ENCODE measurements around the gene PIK3R5. TPM values are rescaled to one million over a fixed set of nuclear protein-coding genes. Genes with fewer than 3 reads are reported as not detected.

PIK3R5 gene
- polyA plus RNA-seq, 3 donors, result 32.1 to 127 (median 47.5) TPM

GRCh38 chr17:8935191-8935590, 30.3 kb downstream of the PIK3R5 start:
- Mint-ChIP-seq H3K9me3 (peaks cover 2 to 14% (median 9%) of the 10 kb centered on the region in 7 donors), H3K36me3 (peaks cover 62% of the 10 kb centered on the region in 2 donors), H3K27me3 (ENCODE audit: low read depth in 3 of 3) (no peaks in the 10 kb centered on the region), H3K4me3 (peak overlapping the region in 1 of 2 donors; percentile 14), H3K27ac (peak overlapping the region; percentile 94 to 99 (median 98)), H3K4me1 (peaks cover 48% of the 10 kb centered on the region)
- Histone ChIP-seq H3K9ac (ENCODE audit: insufficient read depth, low read length, poor library complexity, severe bottlenecking) (peak overlapping the region; percentile 62), H3K36me3 (replicated peaks in 1 of 2; ENCODE audit: control insufficient read depth in 1 of 2, insufficient read depth in 2 of 2, low read length in 2 of 2) (peaks cover 8 to 28% of the 10 kb centered on the region in 2 donors), H3K9me3 (replicated peaks in 1 of 2; ENCODE audit: control insufficient read depth in 1 of 2, insufficient read depth in 1 of 2, low read length in 2 of 2) (no peaks in the 10 kb centered on the region), H3K27me3 (ENCODE audit: control insufficient read depth in 2 of 2, insufficient read depth in 2 of 2, low read length in 2 of 2) (no peaks in the 10 kb centered on the region), H3K4me3 (replicated peaks in 1 of 3; ENCODE audit: low read depth in 2 of 3, low read length in 3 of 3) (no peak overlapping the region), H2AFZ (ENCODE audit: insufficient read depth, low read depth, low read length, poor library complexity, severe bottlenecking) (no peak overlapping the region), H3K4me1 (ENCODE audit: control insufficient read depth in 1 of 2, insufficient read depth in 2 of 2, low read length in 2 of 2) (peaks cover 19 to 28% of the 10 kb centered on the region in 2 donors), H3K4me2 (replicated peaks; ENCODE audit: extremely low read depth, low read length, poor library complexity, severe bottlenecking) (peak overlapping the region; percentile 6), H4K20me1 (ENCODE audit: insufficient read depth, low read length) (peaks cover 18% of the 10 kb centered on the region), H3K79me2 (ENCODE audit: insufficient read depth, low read length) (peaks cover 96% of the 10 kb centered on the region), H3K27ac (ENCODE audit: low read depth in 1 of 2, low read length in 2 of 2) (peak overlapping the region; percentile 83 to 96)
- WGBS (ENCODE audit: insufficient coverage), result 34% methylated on average over 8 of the region's 9 CpGs
- no peak for TF ChIP-seq CTCF (IDR thresholded peaks at IDR 0.05)
- intact Hi-C loops (cut with micrococcal nuclease), result loop anchor here in 1 of 2 donors (1.0 to 2.0 kb wide), 2 partner anchors 18 to 19 kb away; no protein-coding TSS in a partner anchor
- peak; percentile 97 to 100 (median 100) for DNase-seq

DNA sequence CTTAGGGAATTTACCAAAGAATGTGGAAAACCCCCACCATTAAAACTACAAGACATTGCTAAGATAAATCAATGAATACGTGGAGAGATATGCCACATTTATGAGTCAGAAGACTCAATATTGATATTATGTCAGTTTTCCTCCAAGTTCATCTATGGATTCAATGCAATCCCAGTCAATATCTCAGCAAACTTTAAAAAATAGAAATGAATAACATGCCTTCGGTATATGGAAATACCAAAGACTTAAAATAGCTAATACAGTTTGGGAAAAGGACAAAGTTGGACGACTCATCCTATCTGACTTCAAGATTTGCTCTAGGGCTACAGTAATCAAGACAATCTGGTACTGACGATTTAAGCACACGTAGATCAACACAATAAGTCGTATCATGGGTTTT, 31.2 kb downstream of the PIK3R5 start:
- Mint-ChIP-seq H3K4me3 (no peak overlapping the region), H3K9me3 (peaks cover 6 to 23% (median 15%) of the 10 kb centered on the region in 7 donors), H3K4me1 (peaks cover 46% of the 10 kb centered on the region), H3K27ac (peak overlapping the region; percentile 94 to 99 (median 98)), H3K36me3 (peaks cover 62% of the 10 kb centered on the region in 2 donors), H3K27me3 (ENCODE audit: low read depth in 3 of 3) (no peaks in the 10 kb centered on the region)
- H3K9me3 ChIP-seq (replicated peaks in 1 of 2; ENCODE audit: control insufficient read depth in 1 of 2, insufficient read depth in 1 of 2, low read length in 2 of 2), result peaks cover 0 to 5% of the 10 kb centered on the region in 2 donors
- H2AFZ ChIP-seq (ENCODE audit: insufficient read depth, low read depth, low read length, poor library complexity, severe bottlenecking), result no peak overlapping the region
- H4K20me1 ChIP-seq (ENCODE audit: insufficient read depth, low read length), result peaks cover 11% of the 10 kb centered on the region
- peak overlapping the region in 1 of 2 donors; percentile 96 for H3K27ac ChIP-seq (ENCODE audit: low read depth in 1 of 2, low read length in 2 of 2)
- H3K4me2 ChIP-seq (replicated peaks; ENCODE audit: extremely low read depth, low read length, poor library complexity, severe bottlenecking), result no peak overlapping the region
- peak overlapping the region; percentile 54 for H3K9ac ChIP-seq (ENCODE audit: insufficient read depth, low read length, poor library complexity, severe bottlenecking)
- peaks cover 19 to 28% of the 10 kb centered on the region in 2 donors for H3K4me1 ChIP-seq (ENCODE audit: control insufficient read depth in 1 of 2, insufficient read depth in 2 of 2, low read length in 2 of 2)
- H3K36me3 ChIP-seq (replicated peaks in 1 of 2; ENCODE audit: control insufficient read depth in 1 of 2, insufficient read depth in 2 of 2, low read length in 2 of 2), result peaks cover 8 to 25% of the 10 kb centered on the region in 2 donors
- DNase-seq, result peak in 1 of 3 donors; percentile 43
- H3K79me2 ChIP-seq (ENCODE audit: insufficient read depth, low read length), result peaks cover 96% of the 10 kb centered on the region
- WGBS (ENCODE audit: insufficient coverage), result 100% methylated on average over 1 of the region's 6 CpGs
- intact Hi-C loops (cut with micrococcal nuclease), result loop anchor here in 1 of 2 donors (2.0 kb wide), 1 partner anchor 18 kb away; no protein-coding TSS in a partner anchor
- H3K27me3 ChIP-seq (ENCODE audit: control insufficient read depth in 2 of 2, insufficient read depth in 2 of 2, low read length in 2 of 2), result no peaks in the 10 kb centered on the region
- no peak overlapping the region for H3K4me3 ChIP-seq (replicated peaks in 1 of 3; ENCODE audit: low read depth in 2 of 3, low read length in 3 of 3)
- no peak for TF ChIP-seq CTCF (IDR thresholded peaks at IDR 0.05)
